Esophagus mucosa (tissue), 1 donor: ENCODE data around the gene TMED6. TPM values are rescaled to one million over a fixed set of nuclear protein-coding genes. Genes with fewer than 3 reads are reported as not detected.

ENCODE experiments used
- ATAC-seq: fragments of 200-7000 bp; cut with Tn5 transposase; one replicate; pipeline ENCODE4 v1.9.1; 2020
- total RNA-seq: library from RNA; stranded (reverse); gene quantifications from one replicate; pipeline ENCODE4 v1.2.4, GENCODE V29; 2023
- donor health status: DM: yes; HTN: yes; CAD: no.

Gene TMED6
- total RNA-seq, 1 donor from 2014 or later, result 0.52 TPM

DNA sequence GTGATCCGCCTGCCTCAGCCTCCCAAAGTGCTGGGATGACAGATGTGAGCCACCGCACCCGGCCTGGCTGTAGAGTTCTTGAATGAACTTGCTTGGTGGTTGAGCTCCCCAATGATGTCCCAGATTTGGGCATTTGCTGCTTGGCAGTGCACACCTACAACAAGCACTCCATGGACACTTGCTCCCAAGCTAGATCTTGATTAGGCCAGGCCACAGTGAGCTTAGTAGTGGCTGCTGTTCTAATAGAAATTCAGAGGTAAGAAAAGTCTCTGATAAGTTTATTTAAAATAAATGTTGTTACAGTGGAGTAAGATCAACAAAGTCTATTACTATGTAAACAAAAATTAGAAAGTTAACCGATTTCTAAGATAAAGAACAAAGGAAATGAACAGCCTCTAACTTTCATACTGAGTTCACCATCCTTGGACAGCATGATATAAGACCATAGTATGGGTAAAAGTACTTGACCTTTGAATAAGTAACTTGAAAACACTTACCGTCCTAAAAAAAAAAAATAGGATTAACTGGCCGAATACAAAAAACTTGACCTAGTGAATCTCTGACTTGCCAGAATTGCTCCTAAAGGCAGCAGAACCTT is 951 bp downstream of the TMED6 start:
- ATAC-seq, result no peak

DNA sequence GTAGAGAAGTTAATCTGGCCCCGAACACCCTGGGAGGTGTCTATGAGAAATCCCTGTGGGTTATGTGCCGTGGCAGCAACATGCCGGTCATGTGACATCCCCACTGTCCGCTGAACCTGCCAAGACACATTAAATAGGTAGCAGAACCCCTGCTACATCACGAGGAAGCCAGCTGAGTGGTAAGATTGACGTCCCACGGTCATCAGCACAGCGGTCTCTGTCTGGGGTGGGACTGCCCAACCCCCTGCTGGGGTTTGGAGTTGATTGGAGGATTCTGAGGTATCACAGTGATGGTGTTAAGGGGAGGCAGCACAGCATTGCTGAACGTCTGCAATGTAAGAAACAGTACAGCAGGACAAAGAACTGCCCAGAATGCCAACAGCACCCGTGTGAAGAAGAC is 2.0 kb downstream of the TMED6 start:
- ATAC-seq, result no peak

DNA sequence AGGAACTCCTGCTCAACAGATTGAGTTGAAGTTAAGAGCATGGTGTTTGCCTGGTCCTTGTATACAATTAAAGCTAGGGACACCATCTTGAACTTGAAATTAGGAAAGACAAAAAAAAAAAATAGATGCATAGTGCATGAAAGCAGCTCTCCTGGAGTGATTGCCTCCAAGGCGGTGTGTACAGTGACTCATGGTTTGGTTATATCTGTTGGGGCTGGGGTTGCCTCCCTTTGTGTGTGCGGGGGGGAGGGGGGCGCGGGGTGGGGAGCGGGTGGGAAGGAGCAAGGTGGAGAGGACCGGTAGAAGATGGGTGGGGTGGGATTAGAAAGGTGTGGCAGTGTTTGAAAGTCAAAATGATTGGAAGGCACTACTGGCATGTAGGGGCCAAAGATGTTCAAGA is 3.4 kb downstream of the TMED6 start:
- peak; percentile 44 for ATAC-seq

DNA sequence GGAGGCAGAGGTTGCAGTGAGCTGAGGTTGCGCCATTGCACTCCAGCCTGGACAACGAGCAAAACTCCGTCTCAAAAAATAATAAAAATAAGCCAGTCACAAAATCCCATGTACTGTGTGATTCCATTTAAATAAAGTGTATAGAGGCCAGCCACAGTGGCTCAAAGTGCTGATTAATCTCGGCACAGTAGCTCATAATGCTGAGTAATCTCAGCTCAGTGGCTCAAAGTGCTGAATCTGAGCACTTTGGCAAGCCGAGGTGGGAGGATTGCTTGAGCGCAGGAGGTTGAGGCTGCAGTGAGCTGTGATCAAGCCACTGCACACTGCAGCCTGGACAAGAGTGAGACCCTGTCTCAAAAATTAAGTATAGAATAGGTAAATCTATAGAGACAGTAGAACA is 4.9 kb downstream of the TMED6 start:
- no peak for ATAC-seq

DNA sequence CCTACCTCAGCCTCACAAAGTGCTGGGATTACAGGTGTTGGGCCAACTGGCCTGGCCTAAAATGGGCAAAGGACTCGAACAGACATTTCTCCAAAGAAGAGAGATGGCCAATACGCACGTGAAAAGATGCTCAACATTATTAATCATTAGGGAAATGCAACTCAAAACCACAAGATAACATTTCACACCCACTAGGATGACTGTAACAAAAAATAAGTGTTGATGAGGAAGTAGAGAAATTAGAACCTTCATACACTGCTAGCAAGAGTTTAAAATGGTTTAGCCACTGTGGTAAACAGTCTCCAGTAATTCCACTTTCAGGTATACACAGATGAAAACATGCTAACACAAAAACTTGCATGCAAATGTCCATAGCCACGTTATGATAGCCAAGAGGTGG is 5.7 kb downstream of the TMED6 start:
- ATAC-seq, result no peak

DNA sequence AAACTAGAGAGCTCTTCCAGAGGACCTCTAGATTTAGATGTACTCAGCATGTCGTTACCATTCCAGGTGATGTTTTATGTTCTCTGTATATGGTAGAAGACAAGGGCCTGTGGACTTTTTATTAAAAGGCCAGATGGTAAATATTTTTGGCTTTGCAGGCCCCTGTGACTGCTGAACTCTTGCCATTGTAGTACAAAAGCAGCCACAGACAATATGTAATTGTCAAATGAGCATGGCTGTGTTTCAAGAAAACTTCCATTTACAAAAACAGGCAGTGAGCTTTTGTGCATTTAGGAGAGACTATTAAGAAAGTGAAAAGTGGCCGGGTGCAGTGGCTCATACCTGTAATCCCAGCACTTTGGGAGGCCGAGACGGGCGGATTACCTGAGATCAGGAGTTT is 7.4 kb downstream of the TMED6 start:
- ATAC-seq, result no peak

DNA sequence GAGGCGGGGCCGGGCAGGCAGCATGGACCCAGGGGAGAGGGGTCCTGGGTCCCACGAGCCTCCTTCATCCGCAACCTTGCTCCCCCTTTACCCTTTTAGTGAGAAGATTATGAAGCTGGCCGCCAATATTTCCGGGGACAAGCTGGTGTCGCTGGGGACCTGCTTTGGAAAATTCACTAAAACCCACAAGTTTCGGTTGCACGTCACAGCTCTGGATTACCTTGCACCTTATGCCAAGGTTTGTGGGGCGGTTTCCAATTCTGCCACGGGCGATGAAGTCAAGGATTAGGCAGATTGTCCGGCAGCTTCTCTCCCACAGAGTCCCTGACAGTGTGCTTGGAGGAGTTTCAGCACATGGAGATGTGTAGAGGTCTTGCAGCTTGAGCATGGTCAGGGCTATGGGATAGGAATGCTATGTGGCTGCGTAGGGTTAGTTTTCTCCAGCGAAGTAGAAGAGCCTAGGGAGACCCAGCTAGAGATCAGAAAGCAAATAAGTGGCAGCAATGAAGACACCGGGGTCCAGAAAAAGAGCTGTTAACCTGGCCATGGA is 11.4 kb downstream of the TMED6 start:
- ATAC-seq, result peak; percentile 31

DNA sequence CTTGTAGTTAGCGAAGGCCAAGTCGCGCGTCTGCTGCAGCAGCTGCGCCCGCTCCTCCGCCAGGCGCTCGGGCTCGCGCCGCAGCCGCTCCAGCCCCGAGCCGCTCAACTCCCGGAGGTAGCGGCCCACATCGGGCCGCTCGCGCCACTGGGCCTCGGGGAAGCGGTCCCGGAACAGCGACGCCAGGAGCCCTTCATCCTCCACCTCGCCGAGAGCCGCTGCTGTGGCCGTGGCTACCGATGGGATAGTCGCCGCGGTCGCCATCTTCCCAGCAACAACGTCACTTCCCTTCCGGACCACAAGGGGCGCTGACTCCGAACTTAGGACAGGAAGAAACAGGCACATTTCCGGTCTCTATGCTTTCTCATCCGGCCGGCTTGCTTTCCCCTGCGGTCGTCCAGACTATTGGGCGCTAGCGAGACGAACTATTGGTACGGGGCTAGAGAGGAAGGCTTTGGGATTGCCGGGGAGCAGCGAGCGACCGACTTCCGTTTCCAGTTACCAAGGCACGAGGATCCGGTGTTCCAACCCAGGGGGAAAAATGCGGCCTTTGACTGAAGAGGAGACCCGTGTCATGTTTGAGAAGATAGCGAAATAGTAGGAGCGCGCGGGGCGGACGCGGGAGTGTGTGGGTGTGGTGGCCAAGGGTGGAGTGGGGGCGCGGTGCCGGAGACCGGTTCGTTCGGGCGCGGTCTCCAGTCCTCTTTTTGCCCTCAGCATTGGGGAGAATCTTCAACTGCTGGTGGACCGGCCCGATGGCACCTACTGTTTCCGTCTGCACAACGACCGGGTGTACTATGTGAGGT is 12.1 kb downstream of the TMED6 start, which contains the start of the genes COG8 and NIP7:
COG8 (minus strand) TSS at position 276 of the 806 bp plus-strand sequence; CDS start at position 264, 12 bp downstream.
NIP7 (plus strand) TSS at position 484 of the 806 bp plus-strand sequence; CDS start at position 542, 58 bp downstream.
- ATAC-seq, result peak; percentile 98

DNA sequence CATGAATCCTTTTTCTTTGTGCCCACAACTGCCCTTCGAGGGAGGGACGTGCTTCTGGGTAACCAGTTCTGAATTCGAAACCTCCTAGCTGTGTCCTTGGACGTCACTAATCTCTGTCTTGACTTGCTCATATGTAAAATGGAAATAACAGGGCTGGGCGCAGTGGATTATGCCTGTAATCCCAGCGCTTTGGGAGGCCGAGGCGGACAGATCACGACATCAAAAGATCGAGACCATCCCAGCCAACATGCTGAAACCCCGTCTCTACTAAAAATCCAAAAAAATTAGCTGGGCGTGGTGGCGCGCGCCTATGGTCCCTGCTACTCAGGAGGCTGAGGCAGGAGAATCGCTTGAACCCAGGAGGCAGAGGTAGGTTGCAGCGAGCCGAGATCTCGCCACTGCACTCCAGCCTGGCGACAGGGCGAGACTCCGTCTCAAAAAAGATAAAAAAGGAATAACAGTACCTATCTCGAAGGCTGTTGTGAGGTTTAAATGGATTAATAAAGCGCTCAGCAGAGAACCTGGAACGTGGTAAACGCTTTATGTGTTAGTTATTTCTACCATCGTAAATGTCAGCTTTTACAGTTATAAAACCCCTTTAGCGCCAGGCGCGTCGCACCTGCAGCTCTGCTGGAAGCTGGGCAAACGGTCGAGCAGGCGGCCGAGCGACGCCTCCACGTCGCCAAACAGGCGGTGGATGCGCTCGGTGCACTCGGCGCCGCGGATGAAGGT is 12.9 kb downstream of the TMED6 start:
- ATAC-seq, result no peak

DNA sequence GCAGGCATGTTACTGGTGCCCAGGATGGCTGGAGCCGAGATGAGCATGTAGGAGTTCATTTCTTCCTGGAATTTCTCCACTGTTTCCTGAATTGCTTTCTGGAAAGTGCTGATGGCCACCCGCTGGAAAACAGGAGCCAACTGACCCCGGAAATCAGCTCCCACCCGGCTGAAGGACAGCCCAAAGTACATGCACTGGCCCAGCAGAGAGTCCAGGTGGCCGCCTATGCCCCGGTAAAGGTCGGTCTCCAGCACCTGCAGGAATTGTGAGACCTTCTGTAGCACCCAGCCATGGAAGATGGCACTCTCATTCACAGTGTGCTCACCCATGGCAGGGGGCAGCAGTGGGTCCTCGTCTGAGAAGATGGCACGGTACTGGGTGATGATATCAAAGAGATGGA is 16.9 kb downstream of the TMED6 start:
- no peak for ATAC-seq

DNA sequence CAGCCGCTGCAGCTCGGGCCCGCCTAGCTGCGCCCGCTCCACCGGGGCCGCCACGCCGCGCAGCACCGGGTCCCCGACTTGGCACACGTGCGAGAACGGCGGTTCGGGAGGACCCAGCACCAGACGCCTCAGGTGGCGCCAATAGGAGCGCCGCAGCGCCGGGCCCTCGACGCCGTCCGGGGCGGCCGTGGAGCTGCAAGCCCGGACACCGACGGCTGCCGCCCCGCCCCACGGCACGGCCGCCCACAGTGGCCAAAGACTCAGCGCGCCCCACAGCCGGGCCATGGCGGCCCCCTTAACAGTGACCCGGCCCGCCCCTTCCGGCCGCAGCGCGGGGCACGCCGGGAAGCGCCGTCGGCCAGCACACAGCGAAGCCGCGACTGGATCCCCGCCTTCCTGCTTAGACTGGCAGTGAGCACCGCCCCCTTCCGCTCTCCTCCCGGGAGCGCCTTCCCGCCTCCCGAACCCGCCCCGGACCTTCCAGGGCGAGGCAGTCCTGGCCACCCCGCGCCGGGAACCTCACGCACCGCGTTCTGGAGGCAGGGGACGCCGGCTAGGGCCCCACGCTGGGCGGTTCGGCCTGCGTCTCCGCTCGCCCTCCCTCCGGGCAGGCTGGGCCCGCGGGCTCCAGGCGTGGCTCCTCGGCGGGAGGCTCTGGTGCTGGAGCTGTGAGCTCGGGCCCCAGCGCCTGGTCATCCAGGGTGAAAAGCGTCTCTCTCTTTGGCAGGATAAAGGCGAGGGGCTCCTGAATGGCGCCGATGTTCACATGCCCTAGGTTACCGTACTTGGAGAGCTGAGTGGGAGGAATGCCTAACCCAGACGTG is 21.1 kb downstream of the TMED6 start, which contains the start of gene PDF:
PDF (minus strand) TSS at position 303 of the 824 bp plus-strand sequence; CDS start at position 285, 18 bp downstream.
- ATAC-seq, result peak; percentile 90

DNA sequence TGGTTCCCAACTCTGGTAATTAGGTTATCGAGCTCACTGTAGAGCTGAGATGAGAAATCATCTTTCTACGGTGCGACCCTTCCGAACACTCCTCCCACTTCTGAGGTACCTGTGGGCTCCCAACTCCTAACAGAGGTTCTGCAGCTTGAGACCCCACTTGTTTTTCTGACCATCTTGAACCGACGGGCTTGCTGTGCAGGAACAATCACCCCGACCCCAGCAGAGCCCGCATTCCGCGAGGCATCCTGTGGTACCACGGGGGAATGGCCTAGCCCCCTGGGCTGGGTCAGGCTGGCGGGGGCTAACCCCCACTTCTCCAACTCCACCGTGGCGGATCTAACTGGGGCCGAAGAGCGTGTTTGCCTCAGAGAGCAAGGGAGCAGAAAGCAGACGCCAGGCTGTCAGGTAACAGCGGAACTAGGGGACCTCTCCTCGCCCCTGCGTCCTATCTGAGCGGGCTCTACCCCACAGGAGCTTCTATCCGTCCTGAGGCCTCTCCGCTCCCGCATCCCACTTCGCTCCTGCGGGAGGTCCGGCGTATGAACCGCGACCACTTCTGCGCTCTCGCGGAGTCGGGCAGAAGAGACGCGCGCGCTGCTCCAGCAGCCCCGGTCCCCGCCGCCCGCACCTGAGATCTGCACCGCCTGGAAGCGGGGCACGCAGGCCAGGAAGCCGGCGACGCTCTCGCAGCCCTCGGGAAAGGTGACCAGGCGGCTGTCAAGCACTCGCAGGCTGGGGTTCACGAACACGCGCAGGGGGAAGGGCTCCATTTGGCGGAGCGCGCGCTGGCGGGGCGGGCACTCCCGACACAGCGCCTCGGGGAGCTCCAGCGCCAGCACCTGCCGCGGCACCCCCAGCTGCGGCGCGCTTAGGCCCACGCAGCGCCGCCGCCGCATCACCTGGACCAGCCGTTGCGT is 22.0 kb downstream of the TMED6 start:
- ATAC-seq, result peak; percentile 61

DNA sequence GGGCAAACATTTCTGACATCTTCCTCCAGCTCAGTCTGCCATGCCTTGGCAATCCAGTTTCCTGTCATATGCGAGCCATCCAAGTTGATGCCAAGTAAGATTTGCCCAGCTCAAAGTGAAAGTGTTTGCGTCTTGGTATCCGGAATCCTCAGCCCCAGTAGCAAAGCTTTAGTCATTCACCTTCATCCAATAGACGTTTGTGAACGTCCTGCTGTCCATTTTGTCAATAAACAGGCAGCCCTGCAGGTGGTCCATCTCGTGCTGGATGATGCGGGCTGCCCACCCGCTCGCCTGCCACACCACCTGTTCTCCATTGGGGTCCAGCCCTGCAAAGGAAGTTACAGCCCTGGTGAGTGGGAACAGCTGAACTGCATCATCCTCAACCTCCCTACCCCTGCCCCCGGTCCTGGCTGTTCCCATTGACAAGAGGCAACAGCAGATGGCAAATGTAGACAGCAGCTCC is 22.7 kb downstream of the TMED6 start:
- ATAC-seq, result no peak

DNA sequence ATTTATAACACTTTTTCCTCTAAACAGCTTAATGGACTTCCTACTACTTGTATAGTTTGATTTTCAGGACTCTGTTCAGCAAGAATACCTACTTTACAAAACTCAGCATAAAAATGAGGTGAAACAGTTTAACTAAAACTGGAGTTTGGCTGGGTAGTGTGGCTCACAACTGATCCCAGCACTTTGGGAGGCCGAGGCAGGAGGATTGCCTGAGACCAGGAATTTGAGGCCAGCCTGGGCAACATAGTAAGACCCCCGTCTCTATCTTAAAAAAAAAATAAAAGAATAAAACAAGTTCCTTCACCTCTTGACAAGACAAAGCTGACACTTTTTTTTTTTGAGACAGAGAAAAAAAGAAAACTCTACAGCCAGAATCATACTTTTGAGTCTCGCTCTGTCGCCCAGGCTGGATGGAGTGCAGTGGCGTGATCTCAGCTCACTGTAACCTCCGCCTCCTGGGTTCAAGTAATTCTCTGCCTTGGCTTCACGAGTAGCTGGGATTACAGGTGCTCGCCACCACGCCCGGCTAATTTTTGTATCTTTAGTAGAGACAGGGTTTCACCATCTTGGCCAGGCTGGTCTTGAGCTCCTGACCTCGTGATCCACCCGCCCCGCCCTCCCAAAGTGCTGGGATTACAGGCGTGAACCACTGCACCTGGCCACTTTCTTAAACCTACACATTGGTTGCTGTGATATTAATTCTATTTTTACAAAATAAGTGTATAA is 23.8 kb downstream of the TMED6 start:
- no peak for ATAC-seq

DNA sequence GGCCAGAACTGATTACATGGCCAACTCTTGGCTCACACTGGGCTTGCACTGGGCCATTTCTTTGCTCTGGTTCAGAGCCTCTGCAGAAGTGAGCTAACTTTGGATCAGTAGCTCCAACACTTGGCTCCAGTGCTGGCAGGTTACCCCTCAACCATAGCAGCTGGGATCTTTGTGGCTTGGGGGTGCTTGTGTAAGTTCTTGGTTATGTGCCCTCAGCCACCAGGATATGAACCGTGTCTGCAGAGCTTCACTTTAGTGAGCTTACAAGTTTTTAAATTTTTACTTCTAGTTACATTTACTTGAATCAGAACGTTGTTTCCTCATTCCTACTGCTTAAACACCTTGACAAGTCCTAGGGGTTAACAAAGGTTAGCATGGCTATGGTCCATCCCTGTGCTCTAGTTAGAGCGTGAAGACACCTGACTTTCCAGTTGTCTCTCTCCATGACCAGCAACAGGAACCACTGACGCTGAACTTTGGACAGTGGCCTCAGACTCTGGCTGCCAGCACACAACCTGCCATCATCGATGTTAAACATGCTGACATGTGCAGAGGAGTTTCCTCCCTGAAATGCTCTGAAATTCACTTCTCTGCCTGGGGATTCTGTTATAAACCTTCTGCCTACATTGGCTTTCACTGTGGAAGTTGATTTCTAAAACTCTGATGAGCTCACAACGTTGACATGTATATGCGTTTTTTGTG is 25.3 kb downstream of the TMED6 start:
- ATAC-seq, result peak; percentile 34

DNA sequence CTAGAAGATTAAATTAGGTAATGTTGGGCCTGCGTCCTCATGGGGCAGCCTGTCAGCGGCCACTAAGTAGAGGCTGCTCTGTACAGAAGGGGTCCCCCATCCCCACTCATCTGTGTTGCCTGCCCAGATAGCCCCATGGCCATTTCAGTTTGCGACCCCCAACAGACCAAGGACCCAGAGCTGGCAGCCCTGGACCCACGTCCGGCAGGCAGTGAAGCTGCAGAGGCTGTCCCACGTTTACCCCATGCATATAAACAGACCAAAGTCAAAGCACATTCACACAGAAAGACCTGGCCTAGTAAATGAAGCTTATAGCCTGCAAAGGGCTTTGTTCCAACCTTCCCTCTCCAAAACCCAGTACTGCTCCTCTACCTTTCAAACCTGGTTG is 25.8 kb downstream of the TMED6 start:
- ATAC-seq, result no peak

DNA sequence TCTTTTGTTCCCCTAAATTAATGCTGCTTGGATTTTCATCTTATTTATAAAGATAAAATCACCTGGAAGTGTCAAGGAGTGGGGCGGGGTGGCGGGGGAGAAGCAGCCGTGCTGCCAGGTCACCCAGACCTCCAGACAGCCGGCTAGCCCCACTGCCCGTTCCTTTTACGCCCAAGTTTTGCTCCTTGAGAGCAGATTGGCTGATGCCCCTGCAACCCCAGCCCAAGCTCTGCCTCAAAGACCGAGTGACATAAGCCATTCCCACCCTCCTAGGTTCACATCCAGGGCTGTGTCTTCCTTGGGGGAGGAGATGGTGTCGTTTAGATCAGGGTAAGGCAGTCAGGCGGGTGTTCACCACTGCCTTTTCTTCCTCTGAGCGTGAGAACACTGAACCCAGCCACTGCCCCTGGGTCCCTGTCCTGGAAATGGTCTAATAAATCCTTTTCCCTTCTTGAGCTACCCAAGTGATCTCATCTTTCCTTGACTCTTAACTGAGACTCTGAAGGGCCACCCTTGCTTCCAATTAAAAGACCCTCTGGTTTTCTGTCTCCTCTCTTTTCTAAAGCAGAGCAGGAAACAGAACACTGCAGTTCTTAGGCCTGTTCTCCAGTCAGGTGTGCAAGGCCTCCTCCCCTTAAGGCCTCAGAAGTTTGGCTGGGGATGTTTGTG is 26.9 kb downstream of the TMED6 start:
- no peak for ATAC-seq

DNA sequence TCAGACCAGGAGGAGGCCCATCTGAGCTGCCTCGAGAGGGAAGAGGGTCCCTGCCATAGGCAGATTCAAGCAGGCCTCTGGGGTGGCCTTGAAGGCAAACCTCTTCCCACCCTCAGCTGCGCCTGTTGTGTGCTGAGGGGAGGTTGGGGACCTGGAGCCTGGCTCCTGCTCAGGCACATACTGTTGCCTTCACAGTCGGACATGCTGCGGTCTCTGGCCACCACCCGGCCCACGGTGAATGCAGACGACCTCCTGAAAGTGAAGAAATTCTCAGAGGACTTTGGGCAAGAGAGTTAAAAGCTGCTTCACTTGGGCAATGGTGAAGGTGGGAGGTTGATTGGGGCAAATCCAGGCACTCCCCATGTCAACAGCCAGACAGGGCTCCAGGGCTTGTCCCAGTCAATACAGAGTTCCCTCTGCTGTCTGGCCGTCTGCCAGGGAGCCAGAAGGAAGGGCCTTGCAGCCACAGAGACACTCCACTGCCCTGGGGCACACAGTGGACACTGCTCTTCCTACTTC is 27.5 kb downstream of the TMED6 start:
- ATAC-seq, result no peak

DNA sequence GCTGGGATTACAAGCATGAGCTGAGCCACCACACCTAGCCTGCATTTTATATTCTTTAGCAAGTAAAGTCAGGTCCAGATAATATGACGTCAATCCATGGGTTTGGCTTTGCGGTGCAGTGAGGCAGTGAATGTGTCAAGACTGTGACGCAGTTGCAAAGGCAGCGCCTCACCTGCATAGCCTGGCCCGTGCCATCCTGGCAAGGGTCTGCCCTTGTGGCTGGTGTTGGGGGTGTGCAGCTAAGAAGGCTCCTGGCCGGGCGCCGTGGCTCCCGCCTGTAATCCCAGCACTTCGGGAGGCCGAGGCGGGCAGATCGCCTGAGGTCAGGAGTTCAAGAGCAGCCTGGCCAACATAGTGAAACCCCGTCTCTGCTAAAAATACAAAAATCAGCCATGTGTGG is 28.2 kb downstream of the TMED6 start:
- ATAC-seq, result peak; percentile 13
